K562 (cell line): ENCODE measurements around the gene LMAN1L. TPM values are rescaled to one million over a fixed set of nuclear protein-coding genes. Genes with fewer than 3 reads are reported as not detected.
A peak's percentile ranks its signal among the peaks of the same experiment; 100 is the strongest.

Experiments used
- ATAC-seq: fragments of 200-7000 bp; cut with Tn5 transposase; 3 replicates; pipeline ENCODE4 v1.9.1; 2020; ENCODE audit warnings: moderate library complexity
- BruUV-seq: library from RNA; stranded (reverse); fragments of 400-500 nt; replicated peaks from 2 replicates; lab custom pipeline; 2021; lab: Mats Ljungman, UMichigan
- CTCF ChIA-PET: fragments of 300-600 bp; formaldehyde crosslinking; extraction: SDS; loops from one replicate; lab custom pipeline; 2021; ENCODE audit warnings: low intra/inter-chr PET ratio; lab: Yijun Ruan, JAX
- POLR2A ChIA-PET: fragments of 300-600, 350-650 bp; sonication (Branson Sonifier 250); formaldehyde crosslinking; extraction: SDS; loops from one replicate; lab custom pipeline; 2021; ENCODE audit warnings: antibody characterized with exemption, inconsistent platforms; lab: Yijun Ruan, JAX
- DNase-seq, 4 experiments: peaks; one replicate each; pipeline versions ENCODE4 v3.0.0 to v3.0.0-alpha.2; 2011 to 2018; ENCODE audit warnings: low spot score in 3 of 4, mixed read lengths in 3 of 4; ENCODE audit errors: extremely low read depth in 1 of 4
- FAIRE-seq: peaks from 2 replicates; lab custom pipeline; 2011; peaks lifted over from hg19 to GRCh38; lab: Jason Lieb, UNC
- H2AFZ ChIP-seq: 2 replicates; pipeline ENCODE4 v1.6.0; 2011; ENCODE audit warnings: low read depth, low read length, control low read depth, inconsistent platforms
- H3K27ac ChIP-seq: fragments of 200-600 bp; 3 replicates; pipeline ENCODE4 v1.8.0; 2011; ENCODE audit warnings: low read depth, mild to moderate bottlenecking, control low read depth, inconsistent platforms, low read length, moderate library complexity, mixed read lengths; ENCODE audit errors: extremely low read depth
- H3K27me3 ChIP-seq, 2 experiments: fragments of 300-600 bp in 1 of 2; 2 replicates in 1 of 2; 3 replicates in 1 of 2; pipeline versions ENCODE4 v1.6.0 to v1.8.0; 2011; ENCODE audit warnings: inconsistent platforms in 2 of 2, low read length in 2 of 2, mild to moderate bottlenecking in 1 of 2, mixed read lengths in 1 of 2, moderate library complexity in 1 of 2; ENCODE audit not compliant: control insufficient read depth in 2 of 2, insufficient read depth in 2 of 2
- H3K36me3 ChIP-seq: fragments of 300-600 bp; 3 replicates; pipeline ENCODE4 v1.8.0; 2011; ENCODE audit warnings: mild to moderate bottlenecking, low read length, inconsistent platforms; ENCODE audit not compliant: control insufficient read depth, insufficient read depth
- H3K4me1 ChIP-seq, 2 experiments: fragments of 200-600 bp in 1 of 2; replicated peaks in 1 of 2; 2 replicates in 1 of 2; 3 replicates in 1 of 2; pipeline versions ENCODE4 v1.5.1 to v1.8.0; 2011; ENCODE audit warnings: inconsistent platforms in 2 of 2, low read length in 2 of 2, mild to moderate bottlenecking in 1 of 2, mixed read lengths in 1 of 2, moderate library complexity in 1 of 2; ENCODE audit not compliant: control insufficient read depth in 2 of 2, insufficient read depth in 2 of 2
- H3K4me2 ChIP-seq: 2 replicates; pipeline ENCODE4 v1.6.1; 2011; ENCODE audit warnings: low read length, control low read depth, inconsistent platforms, mixed read lengths; ENCODE audit not compliant: insufficient read depth
- H3K4me3 ChIP-seq: fragments of 200-600 bp; sonication (generic), shearing (Covaris generic); 2 replicates; pipeline ENCODE4 v1.5.1; 2016; ENCODE audit warnings: control low read depth, inconsistent platforms
- H3K79me2 ChIP-seq: fragments of 200-600 bp; 3 replicates; pipeline ENCODE4 v1.8.0; 2011; ENCODE audit warnings: low read length, inconsistent platforms; ENCODE audit not compliant: control insufficient read depth, insufficient read depth
- H3K9ac ChIP-seq, 2 experiments: 2 replicates each; pipeline versions ENCODE4 v1.6.0 to v1.6.1; 2011; ENCODE audit warnings: low read depth in 2 of 2, low read length in 2 of 2, control low read depth in 1 of 2, inconsistent platforms in 1 of 2, mild to moderate bottlenecking in 1 of 2, mixed read lengths in 1 of 2; ENCODE audit not compliant: insufficient read depth in 1 of 2
- H3K9me1 ChIP-seq: one replicate; pipeline ENCODE4 v1.6.0; 2011; ENCODE audit warnings: inconsistent platforms, mild to moderate bottlenecking, low read length, moderate library complexity; ENCODE audit not compliant: control insufficient read depth, insufficient read depth
- H3K9me3 ChIP-seq: replicated peaks from 2 replicates; pipeline ENCODE4 v1.5.1; 2011; ENCODE audit warnings: low read depth, low read length, inconsistent platforms; ENCODE audit not compliant: control insufficient read depth, insufficient read depth
- H4K20me1 ChIP-seq: replicated peaks from 2 replicates; pipeline ENCODE4 v1.6.1; 2011; ENCODE audit warnings: low read length, inconsistent platforms, mixed read lengths; ENCODE audit not compliant: control insufficient read depth, insufficient read depth
- BCL6 ChIP-seq: fragments of 250-450 bp; sonication (Bioruptor Pico); IDR thresholded peaks from 2 replicates; pipeline ENCODE4 v1.4.0; 2020
- FOXP1 ChIP-seq: sonication (generic); formaldehyde crosslinking; IDR thresholded peaks from 2 replicates; pipeline ENCODE4 v1.8.0; 2022; ENCODE audit warnings: mild to moderate bottlenecking, missing genetic modification reagents
- PRPF4 ChIP-seq: fragments of 200-400 bp; formaldehyde crosslinking; IDR thresholded peaks from one replicate; pipeline ENCODE4 v1.6.1; 2017; ENCODE audit warnings: low read length, low read depth, mild to moderate bottlenecking; ENCODE audit not compliant: insufficient read depth, poor library complexity, severe bottlenecking
- RBM34 ChIP-seq: fragments of 200-400 bp; formaldehyde crosslinking; IDR thresholded peaks from 2 replicates; pipeline ENCODE4 v1.6.1; 2018; ENCODE audit warnings: low read length, borderline replicate concordance; ENCODE audit not compliant: insufficient read depth
- ZNF57 ChIP-seq: fragments of 450-650 bp; formaldehyde crosslinking; IDR thresholded peaks from 2 replicates; pipeline ENCODE4 v1.4.0; 2020; ENCODE audit warnings: mild to moderate bottlenecking, moderate library complexity
- WGBS: fragments of 100-300 bp; shearing (Covaris generic); methylation state at CpG from one replicate; pipeline ENCODE4 v1.1.6; 2016; ENCODE audit warnings: low coverage, mixed read lengths; ENCODE audit not compliant: insufficient coverage; ENCODE audit errors: missing lambda C conversion rate; 5-methylcytosine and 5-hydroxymethylcytosine counted together
- in situ Hi-C: fragments of 300-500 bp; cut with MboI; formaldehyde crosslinking; loops from 4 replicates; pipeline ENCODE4 v1.15.0; 2018; ENCODE audit warnings: inconsistent platforms, mixed read lengths
- intact Hi-C: fragments of 100-400 bp; cut with micrococcal nuclease; formaldehyde crosslinking; loops from 2 replicates; pipeline ENCODE4 v1.14.2; 2022
- polyA plus RNA-seq, 8 experiments: library from polyadenylated mRNA; depleted of rRNA in 4 of 8; stranded (reverse) in 5 of 8; unstranded in 3 of 8; fragments of >200 nt; fragmentation: Nextera tagmentation in 2 of 8; fragmentation: Illumina TruSeq in 1 of 8; extraction: Ambion mirVana in 2 of 8; extraction: Trizol in 1 of 8; gene quantifications; 2 replicates each; pipeline versions ENCODE4 v1.2.1 to v1.2.3, GENCODE V29; 2011 to 2014; ENCODE audit warnings: inconsistent platforms in 1 of 8, missing spikeins in 1 of 8
- total RNA-seq, 7 experiments: library from RNA; depleted of rRNA in 6 of 7; stranded (reverse); fragments of >200 nt in 6 of 7; fragmentation: Illumina TruSeq in 2 of 7; extraction: Trizol in 2 of 7; gene quantifications; 2 replicates each; pipeline versions ENCODE4 v1.2.1 to v1.2.3, GENCODE V29; 2011 to 2021; ENCODE audit warnings: low replicate concordance in 1 of 7

The LMAN1L gene
- total and polyA plus RNA-seq, 9 of the 15 experiments (the other 6 are each of a cell fraction or from before 2014, with no cell fraction given) = not detected

DNA sequence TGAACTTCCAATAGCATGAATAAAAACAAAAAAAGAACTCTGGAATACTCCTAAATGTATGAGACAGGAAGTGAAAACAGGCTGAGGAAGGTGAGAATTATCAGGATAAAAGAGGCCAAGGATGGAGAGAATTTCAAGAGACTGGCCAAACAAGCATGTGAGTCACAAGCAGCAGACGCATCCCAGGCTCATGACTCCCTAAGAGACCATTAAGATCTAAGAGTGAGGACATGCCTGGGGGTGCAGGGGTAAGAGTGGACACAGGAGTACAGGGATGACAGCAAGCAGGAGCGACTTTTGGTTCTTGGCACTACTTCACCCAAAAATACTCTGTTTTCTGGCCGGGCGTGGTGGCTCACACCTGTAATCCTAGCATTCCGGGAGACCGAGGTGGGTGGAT is 53.5 kb downstream of the LMAN1L start:
- H3K9me3 ChIP-seq = no peaks in the 10 kb centered on the region; the same call in 1 of the 2 replicates
- no peak overlapping the region for H3K4me2 ChIP-seq
- H4K20me1 ChIP-seq = 0 out of 2 replicates have a peak, but pooled peaks cover 5% of the 10 kb centered on the region
- peaks cover 7 to 21% of the 10 kb centered on the region in 2 experiments; a peak in 3 of 5 replicates for H3K4me1 ChIP-seq
- peaks cover 7% of the 10 kb centered on the region for H3K9me1 ChIP-seq
- ATAC-seq = 0 out of 3 replicates have a peak, but pooled peaks have one; percentile 23
- no peak overlapping the region for H3K27ac ChIP-seq
- no peaks in the 10 kb centered on the region for H3K27me3 ChIP-seq
- no peak overlapping the region for H3K4me3 ChIP-seq
- H2AFZ ChIP-seq = no peak overlapping the region
- intact Hi-C loops = no loop called here
- peak in 1 of 4 experiments; percentile 11 for DNase-seq
- BruUV-seq = no TSS peak
- WGBS = 83% methylated on average over 6 of the region's 6 CpGs
- peaks cover 44% of the 10 kb centered on the region for H3K36me3 ChIP-seq
- in situ Hi-C loops = no loop called here
- CTCF ChIA-PET = no interaction called here
- FAIRE-seq = no peak
- H3K9ac ChIP-seq = no peak overlapping the region
- no peak for TF ChIP-seq FOXP1 (CRISPR knock-in tag)
- TF ChIP-seq RBM34 = no peak
- no peak for TF ChIP-seq ZNF57
- TF ChIP-seq PRPF4 = no peak
- TF ChIP-seq BCL6 (CRISPR knock-in tag) = no peak
- POLR2A ChIA-PET = interaction anchor here (1.2 kb wide), 1 partner anchor 8 kb away, joined by 5 read pairs; no protein-coding TSS in a partner anchor
- peaks cover 61% of the 10 kb centered on the region for H3K79me2 ChIP-seq
